Neuronal stem cell (in vitro differentiated cells): ENCODE data around the gene RALA.

ENCODE experiments used
- DNase-seq: peaks from one replicate; pipeline ENCODE4 v3.0.0-alpha.2; 2013; ENCODE audit warnings: low spot score
- H2AFZ ChIP-seq: one replicate; pipeline ENCODE4 v1.6.1; 2013; ENCODE audit warnings: mild to moderate bottlenecking, low read length, inconsistent platforms
- H2AK5ac ChIP-seq: 2 replicates; pipeline ENCODE4 v1.6.1; 2013; ENCODE audit warnings: low read depth, mild to moderate bottlenecking, inconsistent platforms, low read length, moderate library complexity, mixed read lengths
- H2BK120ac ChIP-seq: 2 replicates; pipeline ENCODE4 v1.6.1; 2013; ENCODE audit warnings: low read depth, mild to moderate bottlenecking, inconsistent platforms, low read length, moderate library complexity, mixed read lengths
- H2BK12ac ChIP-seq: one replicate; pipeline ENCODE4 v1.6.1; 2013; ENCODE audit warnings: low read length, inconsistent platforms
- H2BK15ac ChIP-seq: 2 replicates; pipeline ENCODE4 v1.6.1; 2013; ENCODE audit warnings: mild to moderate bottlenecking, low read length, inconsistent platforms, mixed read lengths
- H2BK5ac ChIP-seq: one replicate; pipeline ENCODE4 v1.6.1; 2013; ENCODE audit warnings: inconsistent platforms, mild to moderate bottlenecking, low read length, moderate library complexity
- H3K14ac ChIP-seq: one replicate; pipeline ENCODE4 v1.6.1; 2013; ENCODE audit warnings: low read length, inconsistent platforms
- H3K18ac ChIP-seq: 2 replicates; pipeline ENCODE4 v1.6.1; 2013; ENCODE audit warnings: low read length, inconsistent platforms
- H3K23ac ChIP-seq: 2 replicates; pipeline ENCODE4 v1.6.1; 2013; ENCODE audit warnings: low read depth, mild to moderate bottlenecking, mixed read lengths, low read length, inconsistent platforms; ENCODE audit not compliant: poor library complexity
- H3K27ac ChIP-seq: replicated peaks from 3 replicates; pipeline ENCODE4 v1.5.1; 2013; ENCODE audit warnings: low read length, inconsistent platforms
- H3K27me3 ChIP-seq, 3 experiments: 2 replicates each; pipeline ENCODE4 v1.6.1; 2013; ENCODE audit warnings: low read length in 3 of 3, mild to moderate bottlenecking in 2 of 3, inconsistent platforms in 1 of 3, low read depth in 1 of 3, mixed read lengths in 1 of 3, moderate library complexity in 1 of 3; ENCODE audit not compliant: control insufficient read depth in 3 of 3, insufficient read depth in 3 of 3
- H3K36me3 ChIP-seq, 2 donors: replicated peaks in 1 of 2; 2 replicates each; pipeline ENCODE4 v1.6.1; 2013; ENCODE audit warnings: low read length in 2 of 2; ENCODE audit not compliant: control insufficient read depth in 2 of 2, insufficient read depth in 2 of 2
- H3K4ac ChIP-seq: 2 replicates; pipeline ENCODE4 v1.6.1; 2013; ENCODE audit warnings: inconsistent platforms, mild to moderate bottlenecking, low read length, moderate library complexity
- H3K4me1 ChIP-seq, 2 donors: 1 replicate in 1 of 2; 2 replicates in 1 of 2; pipeline ENCODE4 v1.6.1; 2013; ENCODE audit warnings: low read length in 2 of 2, low read depth in 1 of 2; ENCODE audit not compliant: control insufficient read depth in 2 of 2, insufficient read depth in 1 of 2
- H3K4me2 ChIP-seq: one replicate; pipeline ENCODE4 v1.6.1; 2013; ENCODE audit warnings: mild to moderate bottlenecking, low read length, inconsistent platforms; ENCODE audit not compliant: insufficient read depth, poor library complexity, severe bottlenecking
- H3K4me3 ChIP-seq, 2 donors: 2 replicates each; pipeline ENCODE4 v1.5.1; 2013; ENCODE audit warnings: low read length in 2 of 2, mild to moderate bottlenecking in 2 of 2, inconsistent platforms in 1 of 2, moderate library complexity in 1 of 2
- H3K79me1 ChIP-seq: one replicate; pipeline ENCODE4 v1.6.1; 2013; ENCODE audit warnings: low read depth, mild to moderate bottlenecking, inconsistent platforms, low read length, moderate library complexity
- H3K9ac ChIP-seq: one replicate; pipeline ENCODE4 v1.6.1; 2013; ENCODE audit warnings: mild to moderate bottlenecking, low read depth, low read length, inconsistent platforms; ENCODE audit not compliant: poor library complexity
- H3K9me3 ChIP-seq, 2 donors: replicated peaks in 1 of 2; 2 replicates each; pipeline versions ENCODE3 to v1.6.1; 2013; ENCODE audit warnings: low read length in 2 of 2, mild to moderate bottlenecking in 2 of 2, inconsistent platforms in 1 of 2, low read depth in 1 of 2, mixed read lengths in 1 of 2, moderate library complexity in 1 of 2; ENCODE audit not compliant: control insufficient read depth in 2 of 2, insufficient read depth in 1 of 2
- H4K8ac ChIP-seq: one replicate; pipeline ENCODE4 v1.6.1; 2013; ENCODE audit warnings: low read depth, mild to moderate bottlenecking, inconsistent platforms, low read length, moderate library complexity
- H4K91ac ChIP-seq: one replicate; pipeline ENCODE4 v1.6.1; 2013; ENCODE audit warnings: low read length, low read depth, mild to moderate bottlenecking, inconsistent platforms; ENCODE audit not compliant: poor library complexity
- WGBS, 2 donors: extraction: QIAGEN DNeasy Blood & Tissue Kit; methylation state at CpG; one replicate each; pipeline ENCODE4 v1.1.7; 2013; ENCODE audit warnings: missing lambda C conversion rate in 2 of 2, mixed read lengths in 1 of 2; ENCODE audit not compliant: insufficient read length in 2 of 2, insufficient replicate concordance in 1 of 2; ENCODE audit errors: extremely low coverage in 2 of 2; 5-methylcytosine and 5-hydroxymethylcytosine counted together

The RALA gene

DNA sequence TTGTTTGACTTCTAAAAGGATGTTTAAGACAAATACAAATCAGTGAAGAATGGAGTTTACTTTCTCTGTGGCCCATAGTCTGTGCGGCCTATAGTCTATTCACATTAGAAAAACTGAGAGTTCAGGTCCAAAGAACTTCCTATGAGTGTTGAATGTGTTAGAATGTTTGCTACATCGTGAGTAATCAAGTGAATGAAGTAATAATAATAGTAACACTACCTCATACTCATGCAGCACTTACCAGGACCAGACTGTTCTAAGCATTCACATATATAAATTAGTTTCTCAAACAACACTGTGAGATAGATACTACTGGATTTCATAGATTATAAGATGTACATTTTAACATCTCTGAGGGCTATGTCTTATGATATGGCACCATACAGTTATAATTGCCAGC lies 70.4 kb downstream of the RALA start:
- H3K4me3 ChIP-seq: no peak overlapping the region
- no peak for DNase-seq
- no peak overlapping the region for H3K4me2 ChIP-seq
- H3K18ac ChIP-seq: no peak overlapping the region
- H3K36me3 ChIP-seq: peaks cover 7 to 89% of the 10 kb centered on the region in 2 donors
- H3K79me1 ChIP-seq: no peaks in the 10 kb centered on the region
- H3K23ac ChIP-seq: no peak overlapping the region
- no peaks in the 10 kb centered on the region for H3K27me3 ChIP-seq
- no peak overlapping the region for H2AK5ac ChIP-seq
- H2BK15ac ChIP-seq: no peak overlapping the region
- WGBS, 2 donors: no CpG with 5 or more reads among the region's 2 CpGs
- no peaks in the 10 kb centered on the region for H3K9me3 ChIP-seq
- no peak overlapping the region for H3K14ac ChIP-seq
- H2BK12ac ChIP-seq: no peak overlapping the region
- H2BK120ac ChIP-seq: no peak overlapping the region
- no peak overlapping the region for H3K9ac ChIP-seq
- no peaks in the 10 kb centered on the region for H3K4me1 ChIP-seq
- no peak overlapping the region for H4K91ac ChIP-seq
- no peak overlapping the region for H2AFZ ChIP-seq
- H4K8ac ChIP-seq: no peak overlapping the region
- H2BK5ac ChIP-seq: no peak overlapping the region
- H3K27ac ChIP-seq: no peak overlapping the region
- no peak overlapping the region for H3K4ac ChIP-seq

- Histone ChIP-seq H2AK5ac (no peak overlapping the region), H2AFZ (no peak overlapping the region), H4K8ac (no peak overlapping the region), H3K23ac (no peak overlapping the region), H3K27me3 (no peaks in the 10 kb centered on the region), H3K79me1 (no peaks in the 10 kb centered on the region), H3K14ac (no peak overlapping the region), H3K9me3 (no peaks in the 10 kb centered on the region), H3K36me3 (peaks cover 14 to 86% of the 10 kb centered on the region in 2 donors), H2BK120ac (no peak overlapping the region), H2BK12ac (no peak overlapping the region), H3K27ac (no peak overlapping the region), H3K18ac (no peak overlapping the region), H2BK15ac (no peak overlapping the region), H3K4ac (no peak overlapping the region), H3K4me1 (no peaks in the 10 kb centered on the region), H3K4me3 (no peak overlapping the region), H2BK5ac (no peak overlapping the region), H3K9ac (no peak overlapping the region), H3K4me2 (no peak overlapping the region), H4K91ac (no peak overlapping the region)
- DNase-seq: no peak
- WGBS, 2 donors: no CpG with 5 or more reads among the region's 3 CpGs
Measured at GRCh38 chr7:39695852-39696586, 72.6 kb downstream of the RALA start.

GRCh38 chr7:39696631-39697030 lies 73.3 kb downstream of the RALA start:
- Histone ChIP-seq H3K36me3 (peaks cover 14 to 85% of the 10 kb centered on the region in 2 donors), H3K79me1 (no peaks in the 10 kb centered on the region), H3K23ac (no peak overlapping the region), H3K4me3 (no peak overlapping the region), H3K9ac (no peak overlapping the region), H4K91ac (no peak overlapping the region), H3K4me1 (no peaks in the 10 kb centered on the region), H2BK15ac (no peak overlapping the region), H2AK5ac (no peak overlapping the region), H3K9me3 (no peaks in the 10 kb centered on the region), H2AFZ (no peak overlapping the region), H3K27me3 (no peaks in the 10 kb centered on the region), H3K4ac (no peak overlapping the region), H3K14ac (no peak overlapping the region), H2BK5ac (no peak overlapping the region), H3K18ac (no peak overlapping the region), H2BK120ac (no peak overlapping the region), H3K4me2 (no peak overlapping the region), H2BK12ac (no peak overlapping the region), H4K8ac (no peak overlapping the region), H3K27ac (no peak overlapping the region)
- no peak for DNase-seq
- no CpG with 5 or more reads among the region's 3 CpGs for WGBS, 2 donors

DNA sequence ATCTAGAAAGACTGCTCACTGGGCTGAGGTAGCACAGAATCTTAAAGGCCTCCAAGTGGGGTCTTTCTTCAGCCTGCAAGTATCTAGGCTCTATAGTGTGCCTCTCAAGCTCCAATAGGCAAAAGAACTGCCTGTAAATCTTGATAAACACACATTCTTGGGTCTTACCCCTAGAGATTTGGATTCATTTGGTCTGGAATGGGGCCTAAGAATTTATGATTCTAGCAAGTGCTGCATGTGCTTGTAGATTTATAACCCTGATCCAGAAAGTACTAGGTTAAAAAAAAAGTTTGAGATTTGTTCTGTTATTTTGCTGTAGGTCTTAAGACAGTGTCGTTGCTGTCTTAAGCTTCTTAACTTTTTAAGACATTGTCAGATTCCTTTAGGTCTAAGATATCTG lies 74.1 kb downstream of the RALA start:
- Histone ChIP-seq H2AK5ac (no peak overlapping the region), H3K36me3 (peaks cover 11 to 83% of the 10 kb centered on the region in 2 donors), H2AFZ (no peak overlapping the region), H3K27me3 (no peaks in the 10 kb centered on the region), H3K18ac (no peak overlapping the region), H2BK12ac (no peak overlapping the region), H3K4ac (no peak overlapping the region), H3K9me3 (no peaks in the 10 kb centered on the region), H3K27ac (no peak overlapping the region), H2BK120ac (no peak overlapping the region), H3K4me1 (no peaks in the 10 kb centered on the region), H2BK15ac (no peak overlapping the region), H4K8ac (no peak overlapping the region), H3K4me3 (no peak overlapping the region), H3K9ac (no peak overlapping the region), H3K23ac (no peak overlapping the region), H4K91ac (no peak overlapping the region), H3K79me1 (no peaks in the 10 kb centered on the region), H3K14ac (no peak overlapping the region), H2BK5ac (no peak overlapping the region), H3K4me2 (no peak overlapping the region)
- no CpG with 5 or more reads among the region's 1 CpG for WGBS, 2 donors
- DNase-seq: no peak
